ENCODE measurements around the gene SC5D.

SC5D gene

GRCh38 chr11:121329781-121330395 is 37.3 kb downstream of the SC5D start:
- DNase-seq: no peak

- no peak for DNase-seq
Observed at GRCh38 chr11:121330614-121331435, 38.3 kb downstream of the SC5D start.

- no peak for DNase-seq
Observed at GRCh38 chr11:121334973-121335710, 42.6 kb downstream of the SC5D start.

GRCh38 chr11:121336279-121336937 is 43.8 kb downstream of the SC5D start:
- DNase-seq: no peak

- DNase-seq: no peak
Observed at GRCh38 chr11:121337078-121337477, 44.5 kb downstream of the SC5D start.

- no peak for DNase-seq
Observed at GRCh38 chr11:121337740-121338272, 45.2 kb downstream of the SC5D start.

- no peak for DNase-seq
Observed at GRCh38 chr11:121338536-121338935, 46.0 kb downstream of the SC5D start.

GRCh38 chr11:121340032-121340580 is 47.5 kb downstream of the SC5D start:
- DNase-seq: no peak

GRCh38 chr11:121341609-121342008 is 49.0 kb downstream of the SC5D start:
- no peak for DNase-seq

GRCh38 chr11:121344824-121345223 is 52.3 kb downstream of the SC5D start:
- DNase-seq: peak; percentile 34

- DNase-seq: no peak
Observed at GRCh38 chr11:121347094-121347493, 54.5 kb downstream of the SC5D start.

- DNase-seq: no peak
Observed at GRCh38 chr11:121347813-121348212, 55.2 kb downstream of the SC5D start.

- DNase-seq: no peak
Observed at GRCh38 chr11:121348220-121348875, 55.8 kb downstream of the SC5D start.

- DNase-seq: no peak
Observed at GRCh38 chr11:121349790-121350189, 57.2 kb downstream of the SC5D start.

GRCh38 chr11:121350314-121351082 is 57.9 kb downstream of the SC5D start:
- no peak for DNase-seq

- DNase-seq: peak; percentile 8
Observed at GRCh38 chr11:121351083-121351630, 58.6 kb downstream of the SC5D start.

- peak; percentile 36 for DNase-seq
Observed at GRCh38 chr11:121352251-121352891, 59.8 kb downstream of the SC5D start.

- no peak for DNase-seq
Observed at GRCh38 chr11:121354192-121354591, 61.6 kb downstream of the SC5D start.

GRCh38 chr11:121356357-121356756 is 63.8 kb downstream of the SC5D start:
- no peak for DNase-seq

Data from NCI-H2171 treated with DMSO at 0.1 percent for 48 hours (cell line).